RPMI7951 (cell line): ENCODE results near the gene KDM4B. TPM values are rescaled to one million over a fixed set of nuclear protein-coding genes. Genes with fewer than 3 reads are reported as not detected.

Experiments used
- DNase-seq: peaks from one replicate; pipeline ENCODE4 v3.0.0-alpha.2; 2012; ENCODE audit warnings: low read depth
- total RNA-seq: library from RNA; depleted of rRNA; stranded (reverse); fragments of >200 nt; shearing (Covaris generic); gene quantifications from 2 replicates; pipeline ENCODE4 v1.2.3, GENCODE V29; 2014

KDM4B gene
- total RNA-seq, 1 experiment from 2014 or later, result 6.2 TPM

DNA sequence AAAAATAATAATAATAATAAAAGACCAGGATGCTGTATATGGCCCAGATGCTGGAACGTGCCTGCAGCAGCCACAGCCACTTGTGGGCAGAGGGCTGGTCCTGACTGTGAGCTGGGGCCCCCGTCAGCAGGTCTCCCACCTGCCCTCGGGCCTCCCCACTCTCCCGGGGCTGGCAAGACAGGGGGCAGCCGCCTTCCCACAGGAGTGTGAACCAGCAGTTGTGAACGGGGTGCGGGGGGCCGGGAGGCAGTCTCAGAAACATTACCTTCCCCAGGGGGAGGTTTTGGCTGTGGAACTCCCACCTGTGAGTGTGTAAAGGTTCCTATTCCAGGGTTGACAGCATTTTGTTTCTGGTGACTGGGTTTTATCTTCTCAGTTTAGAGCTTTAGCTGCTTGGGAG, 151.4 kb downstream of the KDM4B start:
- no peak for DNase-seq

DNA sequence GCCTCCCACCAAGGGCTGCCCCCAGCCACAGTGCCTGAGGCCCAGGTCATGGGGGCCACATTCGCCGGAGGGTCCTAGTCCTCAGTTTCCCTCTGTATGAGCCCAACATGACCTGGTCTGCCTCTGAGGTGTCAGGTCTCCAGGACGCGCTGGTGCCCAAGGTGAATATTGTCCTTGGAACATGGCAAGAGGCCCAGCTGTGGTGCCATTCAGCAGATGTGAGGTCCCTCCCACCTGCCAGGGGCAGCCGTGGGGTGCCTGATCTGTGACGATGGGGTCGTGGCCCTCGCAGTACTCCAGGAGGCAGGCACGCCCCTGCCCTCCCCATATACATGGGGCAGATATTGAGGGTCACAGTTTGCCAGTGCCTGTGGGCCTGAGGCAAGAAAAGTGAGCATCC, 151.9 kb downstream of the KDM4B start:
- DNase-seq, result no peak

DNA sequence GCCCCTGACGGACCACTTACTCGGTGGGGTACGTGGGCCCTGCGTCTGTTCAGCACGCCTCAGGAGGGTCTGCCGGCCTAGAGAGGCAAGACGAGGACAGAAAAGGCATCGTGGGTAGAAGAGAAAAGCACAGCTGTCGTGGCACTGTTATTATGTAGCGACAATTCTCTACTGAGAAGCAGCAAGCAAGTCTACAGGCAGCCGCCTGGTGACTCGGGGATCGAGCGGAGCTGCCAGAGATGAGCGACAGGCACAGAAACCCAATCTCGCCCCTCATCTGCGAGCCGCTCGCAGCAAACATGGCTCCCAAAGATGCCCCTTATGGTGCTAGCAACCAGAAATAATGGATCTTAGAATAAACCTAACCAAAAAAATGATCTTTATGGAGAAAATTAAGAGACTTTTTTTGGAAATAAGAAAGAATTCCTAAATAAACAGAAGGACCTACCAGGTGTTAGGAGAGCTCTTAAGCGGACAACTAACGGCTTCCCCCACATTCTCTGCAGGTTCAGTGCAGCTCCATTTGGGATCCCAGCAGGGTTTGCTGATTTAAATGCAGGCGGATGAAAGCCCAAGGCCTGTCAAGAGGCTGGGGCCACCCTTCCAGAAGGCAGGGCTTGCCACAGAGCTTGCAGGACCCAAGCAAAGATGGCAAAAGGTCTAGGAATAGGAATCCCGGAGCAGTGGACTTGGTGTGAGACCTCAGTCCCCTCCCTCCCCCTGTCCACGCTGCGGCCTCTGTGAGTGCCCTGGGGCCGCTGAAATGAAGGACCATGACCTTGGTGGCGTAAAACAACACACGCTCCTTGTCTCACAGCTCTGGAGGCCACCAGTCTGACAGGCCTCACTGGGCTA, 152.6 kb downstream of the KDM4B start:
- DNase-seq, result no peak

DNA sequence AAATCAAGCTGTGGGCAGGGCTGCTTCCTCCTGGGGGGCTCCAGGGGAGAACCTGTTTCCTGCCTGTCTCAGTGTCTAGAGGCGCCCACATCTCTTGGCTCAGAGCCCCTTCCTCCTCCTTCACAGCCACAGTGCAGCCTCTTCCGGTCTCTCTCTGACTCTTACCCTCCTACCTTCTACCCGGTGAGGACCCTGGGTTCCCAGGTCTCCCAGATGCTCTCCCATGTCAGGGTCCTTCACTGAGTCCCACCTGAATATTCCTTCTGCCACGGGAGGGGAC, 153.1 kb downstream of the KDM4B start:
- no peak for DNase-seq

DNA sequence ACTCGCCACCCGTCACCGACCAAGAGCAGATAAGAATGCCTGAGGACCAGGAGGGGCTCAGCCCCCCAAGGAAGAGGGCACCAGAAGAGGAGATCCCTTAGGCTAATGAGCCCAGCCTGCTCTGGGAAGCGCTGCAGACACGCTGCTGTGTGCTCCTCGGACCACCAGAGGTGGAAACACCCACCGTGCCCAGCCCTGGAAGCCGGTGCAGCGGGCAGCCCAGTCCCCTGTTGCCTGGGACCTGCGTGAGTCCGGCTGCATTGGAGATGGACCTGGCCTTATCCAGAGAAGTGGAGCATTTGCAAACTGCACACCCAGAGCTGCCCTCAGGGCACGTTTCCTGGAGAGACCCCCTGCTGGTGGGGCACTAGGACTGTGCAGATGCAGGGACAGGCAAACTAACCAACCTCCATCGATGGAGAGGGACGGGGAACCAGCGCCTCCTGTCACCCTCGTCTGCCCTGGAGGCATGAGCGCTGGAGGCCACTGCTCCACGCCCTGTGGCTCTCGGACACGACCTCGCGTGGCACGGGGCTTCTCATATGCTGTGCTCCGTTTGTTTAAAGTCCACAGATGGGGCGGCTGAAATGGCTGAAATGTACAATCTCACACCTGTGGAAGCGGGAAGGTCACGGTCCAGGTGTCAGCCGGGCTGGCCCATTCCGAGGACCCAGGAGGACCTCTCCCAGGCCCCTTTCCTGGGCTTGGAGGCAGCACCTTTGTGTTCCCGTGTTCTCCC, 153.9 kb downstream of the KDM4B start:
- no peak for DNase-seq

DNA sequence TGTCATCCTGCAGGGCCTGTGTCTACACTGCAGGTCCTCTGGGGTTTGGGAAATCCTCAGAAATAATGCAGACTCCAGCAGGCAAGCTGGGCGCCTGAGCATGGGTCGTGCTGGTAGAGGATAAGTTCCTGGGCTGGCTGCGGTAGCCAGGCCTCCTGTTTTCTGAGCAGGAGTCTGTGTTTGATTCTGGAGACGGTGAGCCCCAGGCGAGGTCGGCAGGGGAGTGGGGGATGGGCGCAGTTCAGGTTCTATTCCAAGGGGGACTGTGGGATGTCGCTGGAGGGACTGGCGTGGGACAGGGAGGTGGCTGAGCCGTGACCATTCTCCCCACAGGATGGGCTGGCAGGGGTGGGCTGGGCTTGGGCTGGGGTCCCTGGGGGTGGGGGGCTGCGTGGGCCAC, 154.7 kb downstream of the KDM4B start:
- no peak for DNase-seq

DNA sequence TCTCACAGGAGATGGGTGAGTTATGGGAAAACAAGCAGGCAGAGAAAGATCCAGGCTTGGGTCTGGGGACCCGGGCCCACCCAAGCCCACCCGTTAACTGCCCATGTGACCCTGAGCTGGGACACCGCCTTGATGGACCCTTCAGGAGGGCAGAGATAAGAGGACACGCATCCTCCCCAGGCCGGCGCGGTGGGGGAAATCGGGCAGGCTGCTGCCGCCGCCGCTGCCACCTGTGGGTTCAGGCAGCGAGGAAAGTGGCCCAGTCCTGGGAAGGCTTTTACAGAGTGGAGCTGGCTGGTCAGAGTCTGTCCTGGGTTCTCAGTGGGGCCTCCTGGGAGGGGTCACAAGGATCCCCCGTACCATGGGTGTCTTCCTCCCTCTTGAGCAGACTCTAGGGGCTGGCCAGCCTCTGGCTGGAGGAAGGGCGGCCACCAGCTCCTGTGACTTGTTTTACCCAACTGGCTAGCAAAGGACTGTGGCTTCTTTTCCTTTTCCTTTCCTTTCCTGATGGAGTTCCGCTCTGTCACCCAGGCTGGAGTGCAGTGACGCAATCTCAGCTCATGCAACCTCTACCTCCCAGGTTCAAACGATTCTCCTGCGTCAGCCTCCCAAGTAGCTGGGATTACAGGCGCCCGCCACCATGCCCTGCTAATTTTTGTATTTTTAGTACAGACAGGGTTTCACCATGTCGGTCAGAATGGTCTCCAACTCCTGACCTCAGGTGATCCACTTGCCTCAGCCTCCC, 155.4 kb downstream of the KDM4B start:
- no peak for DNase-seq

DNA sequence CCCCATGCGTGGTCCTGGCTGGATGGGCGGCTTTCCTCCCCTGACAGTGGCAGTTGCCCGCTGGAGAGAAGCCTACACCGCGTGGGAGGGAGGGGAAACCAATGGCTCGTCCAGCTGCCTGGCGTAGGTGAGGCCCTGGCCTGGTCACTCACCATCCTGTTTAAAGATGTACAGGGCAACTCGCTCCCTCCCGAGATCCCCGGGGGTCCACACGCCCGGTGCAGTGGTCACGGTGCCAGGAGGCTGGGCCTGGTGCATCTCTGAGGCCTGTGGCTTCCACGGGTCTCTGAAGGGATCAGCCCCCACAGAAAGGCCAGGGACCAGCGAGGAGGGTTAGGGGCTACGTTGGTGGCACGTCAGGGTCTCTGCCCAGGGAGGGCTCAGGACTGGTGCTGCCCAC, 156.5 kb downstream of the KDM4B start:
- DNase-seq, result no peak

DNA sequence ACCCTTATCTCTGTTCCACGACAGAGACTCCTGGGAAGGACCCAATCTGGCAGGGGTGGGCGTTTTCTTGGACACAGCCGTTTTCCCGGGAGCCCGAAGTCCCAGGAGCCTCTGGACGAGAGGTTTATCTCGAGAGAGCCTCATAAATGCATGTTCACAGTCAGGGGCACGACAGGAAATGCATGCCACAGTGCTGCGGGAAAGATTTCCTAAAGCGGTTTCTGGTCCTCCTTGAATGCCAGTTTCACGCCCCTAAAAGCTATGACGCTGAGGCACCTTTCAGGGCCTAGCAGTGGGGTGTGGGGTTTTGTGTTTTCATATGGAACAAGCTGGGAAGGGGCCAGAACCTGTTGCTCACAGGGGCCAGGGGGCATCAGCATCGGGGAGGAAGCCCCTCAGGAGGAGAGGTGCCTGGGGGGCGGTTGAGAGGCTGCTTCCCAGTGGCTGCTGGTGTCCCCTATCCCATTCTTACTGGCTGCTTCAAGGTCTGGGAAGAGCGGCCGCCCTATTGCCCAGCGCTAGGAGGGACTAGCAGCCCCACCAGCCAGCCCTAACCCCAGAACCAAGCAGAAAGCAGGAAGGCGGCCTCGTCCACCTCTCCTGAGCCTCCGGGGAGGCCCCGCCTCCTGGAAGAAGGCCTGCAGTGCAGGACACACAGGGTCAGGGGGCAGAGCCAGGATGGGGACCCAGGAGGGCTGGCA, 157.0 kb downstream of the KDM4B start:
- DNase-seq, result no peak

DNA sequence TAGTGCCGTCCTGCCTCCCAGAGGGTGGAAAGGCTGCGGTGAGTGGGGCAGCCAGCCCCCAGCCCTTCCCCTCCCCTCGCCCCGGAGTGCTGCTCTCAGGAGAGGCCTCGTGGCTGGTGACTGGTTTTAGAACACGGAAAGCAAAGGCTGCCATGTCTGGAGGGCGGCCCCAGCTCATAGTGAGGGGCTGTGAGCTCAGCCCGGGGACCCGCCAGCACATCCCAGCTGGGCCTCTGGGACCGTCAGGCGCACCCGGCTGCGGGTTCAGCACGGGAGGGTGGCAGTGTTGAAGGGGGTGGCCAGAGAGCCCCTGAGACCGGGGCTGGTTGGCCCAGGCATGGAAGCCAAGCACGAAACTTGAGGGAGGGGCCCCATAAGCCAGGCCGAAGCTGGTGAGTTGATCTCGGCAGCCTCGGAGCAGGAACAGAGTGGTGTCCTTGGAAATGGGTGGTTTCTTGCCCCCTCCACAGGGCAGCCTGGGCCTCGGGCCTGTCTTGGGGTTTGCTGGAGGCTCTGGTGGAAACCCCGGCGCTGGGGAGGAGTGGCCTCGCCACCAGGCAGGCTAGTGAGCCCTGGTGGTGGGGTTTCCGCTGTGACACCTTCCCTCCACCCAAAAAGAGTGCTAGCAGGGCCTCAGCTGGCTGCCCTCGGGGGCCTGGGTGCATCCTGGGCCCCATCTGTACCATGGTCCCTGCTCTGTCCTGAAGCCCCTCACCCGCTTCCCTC, 157.7 kb downstream of the KDM4B start:
- DNase-seq, result no peak

DNA sequence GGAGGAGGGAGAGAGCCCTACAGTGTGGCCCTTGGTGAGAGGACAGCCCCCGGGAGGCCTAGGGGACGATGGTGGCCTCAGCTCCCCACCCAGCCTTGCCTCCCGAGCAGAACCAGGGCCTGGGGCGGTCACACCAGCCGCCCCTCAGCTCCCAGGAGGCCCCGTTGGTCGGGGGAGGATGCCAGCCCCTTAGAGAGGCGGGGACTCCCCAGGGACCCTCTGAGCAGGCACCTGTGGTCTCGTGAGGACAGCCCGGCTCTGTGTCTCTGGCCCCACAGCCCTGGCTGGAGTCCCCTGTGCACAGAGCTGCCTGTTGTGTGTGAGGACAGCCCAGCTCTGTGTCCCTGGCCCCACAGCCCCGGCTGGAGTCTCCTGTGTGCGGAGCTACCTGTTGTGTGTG, 158.8 kb downstream of the KDM4B start:
- DNase-seq, result no peak

DNA sequence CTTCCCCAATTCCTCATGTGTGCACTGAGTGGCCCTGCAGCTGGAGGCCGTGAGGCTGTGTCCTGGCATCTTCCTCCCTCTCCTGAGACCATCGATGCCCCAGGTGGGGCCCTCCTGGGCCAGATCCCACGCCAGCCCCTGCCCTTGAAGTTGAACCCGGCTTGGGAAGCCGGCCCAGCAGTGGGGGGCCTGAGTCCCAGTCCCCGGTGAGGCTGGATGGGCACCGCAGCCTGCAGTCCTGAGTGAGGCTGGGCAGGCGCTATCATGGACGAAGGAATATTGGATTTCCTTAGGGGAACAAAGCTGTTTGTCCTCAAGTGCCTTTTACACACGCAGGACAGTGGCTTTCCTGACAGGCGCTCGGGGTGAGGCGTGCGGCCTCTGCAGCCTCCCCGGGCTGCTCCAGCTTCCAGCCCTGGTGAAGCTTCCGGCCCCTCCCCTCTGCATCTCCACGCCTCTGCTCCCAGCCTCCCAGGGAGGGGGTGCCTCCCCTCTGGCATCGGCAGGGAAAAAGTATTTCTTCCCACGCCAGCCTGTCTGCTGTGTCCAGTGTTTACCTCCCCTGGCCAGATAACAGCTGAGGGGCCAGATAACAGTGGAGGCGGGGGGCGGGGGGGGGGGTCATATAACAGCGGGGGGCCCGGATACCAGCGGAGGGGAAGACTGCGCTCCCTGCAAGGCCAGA, 159.5 kb downstream of the KDM4B start:
- DNase-seq, result no peak

DNA sequence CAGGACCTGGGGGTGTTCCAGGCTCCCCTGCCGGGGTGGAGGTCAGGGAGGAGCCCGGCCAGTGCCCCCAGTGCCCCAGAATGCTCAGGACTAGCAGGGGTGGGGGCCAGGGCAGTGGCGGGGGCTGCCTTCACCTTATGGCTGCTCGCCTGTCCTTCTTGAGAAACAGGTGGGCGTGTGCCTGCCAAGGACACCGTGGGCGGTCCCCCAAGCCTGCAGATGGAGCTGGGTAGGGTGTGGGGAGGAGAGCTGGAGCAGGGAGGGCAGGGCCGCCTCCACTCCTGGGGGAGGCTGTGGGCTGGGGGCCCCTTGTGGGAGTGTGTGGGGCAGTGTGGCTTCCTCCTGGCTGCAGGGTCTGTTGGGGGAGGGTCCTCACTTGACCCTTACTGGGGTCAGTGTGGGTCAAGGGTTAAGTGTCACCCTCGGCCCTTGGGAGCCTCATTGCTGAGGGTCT, 160.1 kb downstream of the KDM4B start:
- no peak for DNase-seq

DNA sequence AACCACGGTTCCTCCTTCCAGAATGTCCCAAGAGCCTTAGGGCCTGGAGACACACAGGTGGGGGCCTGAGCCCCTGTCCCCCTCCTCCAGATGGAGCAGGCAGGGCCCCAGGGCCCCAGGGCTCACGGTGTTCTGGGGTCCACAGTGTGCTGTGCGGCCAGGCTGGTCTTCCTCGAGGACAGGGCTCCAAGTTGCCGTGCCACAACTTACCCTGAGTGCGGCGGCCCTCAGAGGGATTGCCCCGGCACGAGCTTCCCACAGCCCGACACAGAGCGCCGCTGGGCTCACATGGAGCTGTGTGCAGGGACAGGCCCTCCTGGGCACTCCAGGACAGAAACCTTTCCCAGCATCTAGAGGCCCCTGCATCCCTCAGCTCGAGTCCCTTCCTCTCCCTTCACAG, 160.8 kb downstream of the KDM4B start:
- no peak for DNase-seq

DNA sequence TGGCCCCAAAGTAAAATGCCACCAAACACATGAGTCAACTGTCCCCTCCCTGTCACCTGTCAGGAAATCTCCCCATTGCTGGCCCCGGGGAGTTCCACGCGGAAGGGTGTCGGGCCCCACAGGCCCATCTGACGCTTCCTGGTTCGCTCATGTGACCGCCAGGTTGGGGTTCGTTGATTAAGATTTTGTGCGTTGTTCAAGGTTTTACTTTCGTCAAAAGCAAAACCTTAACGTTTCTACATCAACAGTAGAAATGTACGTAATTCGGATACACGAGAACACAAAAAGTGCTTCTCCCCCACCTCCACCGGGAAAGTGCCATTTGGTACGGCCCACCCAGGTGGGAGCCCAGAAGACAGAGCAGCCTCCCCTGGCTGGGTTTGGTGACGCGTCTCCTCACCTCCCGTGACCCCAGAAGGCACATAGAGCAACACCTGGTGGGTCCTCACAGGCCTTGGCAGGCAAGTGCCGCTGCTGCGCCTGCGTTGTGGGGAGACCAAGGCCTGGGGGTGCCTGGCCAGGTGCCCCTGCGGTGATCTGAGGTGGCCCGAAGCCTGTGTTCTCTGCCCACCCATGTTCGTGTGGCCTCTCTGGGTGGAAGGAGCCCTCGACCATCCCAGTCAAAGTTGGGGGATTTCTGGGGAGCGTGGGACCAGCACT, 161.6 kb downstream of the KDM4B start:
- no peak for DNase-seq

DNA sequence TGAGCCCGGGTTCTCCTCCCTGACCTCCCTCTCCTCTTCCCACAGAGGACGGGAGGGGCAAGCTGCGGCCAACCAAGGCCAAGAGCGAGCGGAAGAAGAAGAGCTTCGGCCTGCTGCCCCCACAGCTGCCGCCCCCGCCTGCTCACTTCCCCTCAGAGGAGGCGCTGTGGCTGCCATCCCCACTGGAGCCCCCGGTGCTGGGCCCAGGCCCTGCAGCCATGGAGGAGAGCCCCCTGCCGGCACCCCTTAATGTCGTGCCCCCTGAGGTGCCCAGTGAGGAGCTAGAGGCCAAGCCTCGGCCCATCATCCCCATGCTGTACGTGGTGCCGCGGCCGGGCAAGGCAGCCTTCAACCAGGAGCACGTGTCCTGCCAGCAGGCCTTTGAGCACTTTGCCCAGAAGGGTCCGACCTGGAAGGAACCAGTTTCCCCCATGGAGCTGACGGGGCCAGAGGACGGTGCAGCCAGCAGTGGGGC, 162.2 kb downstream of the KDM4B start:
- no peak for DNase-seq

DNA sequence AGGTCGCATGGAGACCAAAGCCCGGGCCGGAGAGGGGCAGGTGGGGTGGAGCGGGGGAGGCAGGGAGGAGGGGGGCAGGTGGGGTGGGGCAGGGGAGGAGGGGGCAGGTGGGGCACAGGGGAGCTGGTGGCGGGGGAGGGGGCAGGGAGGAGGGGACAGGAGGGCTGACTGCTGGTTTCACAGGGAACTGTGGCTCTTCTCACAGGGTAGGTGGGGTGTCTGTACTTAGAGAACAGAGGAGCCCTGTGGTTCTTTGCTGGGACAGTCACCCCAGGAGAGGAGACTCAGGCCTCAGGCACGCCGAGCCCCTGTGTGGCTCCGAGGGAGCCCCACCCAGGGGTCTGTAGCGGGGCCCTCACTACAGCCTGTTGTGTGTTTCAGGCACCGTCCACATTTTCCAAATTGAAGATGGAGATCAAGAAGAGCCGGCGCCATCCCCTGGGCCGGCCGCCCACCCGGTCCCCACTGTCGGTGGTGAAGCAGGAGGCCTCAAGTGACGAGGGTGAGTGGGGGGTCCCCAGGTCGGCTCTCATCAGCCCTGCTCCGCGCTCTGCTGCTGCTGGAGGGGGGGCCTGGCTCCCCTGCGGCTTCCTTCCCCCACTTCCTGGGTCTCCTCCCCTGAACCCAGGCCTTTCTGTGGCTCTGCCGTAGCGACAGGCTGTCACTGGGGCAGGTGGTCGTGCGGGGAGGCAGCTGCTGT, 162.7 kb downstream of the KDM4B start:
- DNase-seq, result no peak

DNA sequence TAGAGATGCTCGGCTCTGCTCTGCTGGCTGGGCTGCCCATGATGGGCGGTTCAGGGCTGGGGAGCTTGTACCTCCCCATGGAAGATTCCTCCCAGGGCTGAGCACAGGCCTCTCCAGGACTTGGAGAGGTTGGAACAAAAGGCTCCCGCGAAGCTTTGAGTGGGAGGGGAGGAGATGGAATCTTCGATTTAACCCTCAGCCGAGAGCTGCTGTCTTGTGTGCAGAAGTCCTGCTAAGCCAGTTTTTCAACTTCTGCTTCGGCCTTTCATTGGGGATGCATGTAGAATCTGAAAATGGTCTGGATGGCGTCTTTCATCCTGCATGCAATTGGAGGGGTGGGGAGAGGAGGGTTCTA, 163.3 kb downstream of the KDM4B start:
- no peak for DNase-seq
